Measurements from ENCODE around the gene SLC6A5.
"Not testable (repeated sequence)": the region's sequence is repeated elsewhere in the genome, so short reads cannot be mapped to it uniquely, and the experiment has no call there.

DNA sequence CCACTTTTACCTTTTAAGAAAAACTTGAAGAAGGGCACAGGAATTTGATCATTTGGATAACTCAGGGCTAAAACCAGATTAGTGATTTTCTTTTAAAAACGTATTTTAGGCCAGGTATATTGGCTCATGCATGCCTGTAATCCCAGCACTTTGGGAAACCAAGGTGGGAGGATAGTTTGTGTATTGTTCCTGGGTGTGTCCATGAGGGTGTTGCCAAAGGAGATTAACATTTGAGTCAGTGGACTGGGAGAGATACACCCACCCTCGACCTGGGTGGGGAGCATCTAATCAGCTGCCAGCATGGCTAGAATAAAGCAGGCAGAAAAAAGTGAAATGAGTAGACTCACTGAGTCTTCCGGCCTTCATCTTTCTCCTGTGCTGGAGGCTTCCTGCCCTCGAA lies 33.3 kb upstream of the SLC6A5 start:
- TF ChIP-seq, protein P1, sequence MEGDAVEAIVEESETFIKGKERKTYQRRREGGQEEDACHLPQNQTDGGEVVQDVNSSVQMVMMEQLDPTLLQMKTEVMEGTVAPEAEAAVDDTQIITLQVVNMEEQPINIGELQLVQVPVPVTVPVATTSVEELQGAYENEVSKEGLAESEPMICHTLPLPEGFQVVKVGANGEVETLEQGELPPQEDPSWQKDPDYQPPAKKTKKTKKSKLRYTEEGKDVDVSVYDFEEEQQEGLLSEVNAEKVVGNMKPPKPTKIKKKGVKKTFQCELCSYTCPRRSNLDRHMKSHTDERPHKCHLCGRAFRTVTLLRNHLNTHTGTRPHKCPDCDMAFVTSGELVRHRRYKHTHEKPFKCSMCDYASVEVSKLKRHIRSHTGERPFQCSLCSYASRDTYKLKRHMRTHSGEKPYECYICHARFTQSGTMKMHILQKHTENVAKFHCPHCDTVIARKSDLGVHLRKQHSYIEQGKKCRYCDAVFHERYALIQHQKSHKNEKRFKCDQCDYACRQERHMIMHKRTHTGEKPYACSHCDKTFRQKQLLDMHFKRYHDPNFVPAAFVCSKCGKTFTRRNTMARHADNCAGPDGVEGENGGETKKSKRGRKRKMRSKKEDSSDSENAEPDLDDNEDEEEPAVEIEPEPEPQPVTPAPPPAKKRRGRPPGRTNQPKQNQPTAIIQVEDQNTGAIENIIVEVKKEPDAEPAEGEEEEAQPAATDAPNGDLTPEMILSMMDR (IDR thresholded peaks at IDR 0.05) = not testable (repeated sequence)
- not testable (repeated sequence) for TF ChIP-seq POLR2A, EP300 (IDR thresholded peaks at IDR 0.05)

Data from tibial nerve (tissue), 4 donors.